Skeletal muscle satellite cell (primary cell): ENCODE measurements around the gene CAGE1.
A peak's percentile ranks its signal among the peaks of the same experiment; 100 is the strongest.
"Not testable (repeated sequence)": the region's sequence is repeated elsewhere in the genome, so short reads cannot be mapped to it uniquely, and the experiment has no call there.

Source experiments
- H3K27me3 ChIP-seq: 2 replicates; pipeline ENCODE4 v1.7.0; 2013; ENCODE audit warnings: low read length; ENCODE audit not compliant: control insufficient read depth, insufficient read depth
- H3K36me3 ChIP-seq: 2 replicates; pipeline ENCODE4 v1.7.0; 2013; ENCODE audit warnings: mild to moderate bottlenecking, control low read depth, low read length; ENCODE audit not compliant: insufficient read depth
- H3K4me1 ChIP-seq: 2 replicates; pipeline ENCODE4 v1.7.0; 2013; ENCODE audit warnings: low read length; ENCODE audit not compliant: control insufficient read depth, insufficient read depth
- H3K4me2 ChIP-seq: 2 replicates; pipeline ENCODE4 v1.7.0; 2013; ENCODE audit warnings: mild to moderate bottlenecking, low read length
- H3K4me3 ChIP-seq: 2 replicates; pipeline ENCODE4 v1.7.0; 2013; ENCODE audit warnings: low read length
- H3K9ac ChIP-seq: 2 replicates; pipeline ENCODE4 v1.7.0; 2013; ENCODE audit warnings: mild to moderate bottlenecking, low read depth, low read length, moderate library complexity
- H3K9me3 ChIP-seq: replicated peaks from 2 replicates; pipeline ENCODE4 v1.7.0; 2013; ENCODE audit warnings: mild to moderate bottlenecking, control low read depth, low read length

CAGE1 gene

DNA sequence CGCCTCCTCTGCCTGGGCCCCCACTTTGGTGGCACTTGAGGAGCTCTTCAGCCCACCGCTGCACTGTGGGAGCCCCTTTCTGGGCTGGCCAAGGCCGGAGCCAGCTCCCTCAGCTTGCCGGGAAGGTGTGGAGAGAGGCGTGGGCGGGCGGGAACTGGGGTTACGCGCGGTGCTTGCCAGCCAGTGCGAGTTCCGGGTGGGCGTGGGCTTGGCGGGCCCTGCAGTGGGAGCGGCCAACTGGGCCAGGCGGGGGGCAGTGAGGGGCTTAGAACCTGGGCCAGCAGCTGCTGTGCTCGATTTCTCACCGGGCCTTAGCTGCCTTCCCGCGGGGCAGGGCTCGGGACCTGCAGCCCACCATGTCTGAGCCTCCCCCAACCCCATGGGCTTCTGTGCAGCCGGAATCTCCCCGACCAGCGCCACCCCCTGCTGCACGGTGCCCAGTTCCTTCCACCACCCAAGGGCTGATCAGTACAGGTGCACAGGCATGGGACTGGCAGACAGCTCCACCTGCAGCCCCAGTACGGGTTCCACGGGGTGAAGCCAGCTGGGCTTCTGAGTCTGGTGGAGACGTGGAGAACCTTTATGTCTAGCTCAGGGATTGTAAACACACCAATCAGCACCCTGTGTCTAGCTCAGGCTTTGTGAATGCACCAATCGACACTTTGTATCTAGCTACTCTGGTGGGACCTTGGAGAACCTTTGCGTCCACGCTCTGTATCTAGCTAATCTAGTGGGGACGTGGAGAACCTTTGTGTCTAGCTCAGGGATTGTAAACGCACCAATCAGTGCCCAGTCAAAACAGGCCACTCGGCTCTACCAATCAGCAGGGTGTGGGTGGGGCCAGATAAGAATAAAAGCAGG is 74.2 kb downstream of the CAGE1 start:
- H3K4me3 ChIP-seq, H3K27me3 ChIP-seq, H3K4me1 ChIP-seq, H3K9me3 ChIP-seq, H3K9ac ChIP-seq, H3K36me3 ChIP-seq, H3K4me2 ChIP-seq: not testable (repeated sequence)

DNA sequence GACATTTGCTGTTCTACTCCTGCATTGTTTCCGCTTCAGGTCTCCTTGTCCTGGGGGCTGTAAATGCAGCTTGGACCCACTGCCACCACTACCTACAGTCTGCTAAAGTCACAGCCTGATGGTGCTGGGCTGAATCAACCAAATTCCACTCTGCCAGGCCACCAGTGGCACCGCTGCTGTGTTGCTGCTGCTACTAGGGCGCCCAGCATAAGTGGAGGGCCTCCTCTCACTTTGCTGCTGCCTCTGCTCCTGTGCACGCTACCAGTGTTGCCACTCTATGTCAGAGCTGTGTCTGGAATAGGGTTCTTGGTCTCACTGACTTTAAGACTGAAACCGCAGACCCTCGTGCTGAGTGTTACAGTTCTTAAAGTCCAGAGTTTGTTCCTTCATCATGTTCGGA is 75.1 kb downstream of the CAGE1 start:
- H3K36me3 ChIP-seq, result peaks cover 6% of the 10 kb centered on the region
- peaks cover 5% of the 10 kb centered on the region for H3K4me1 ChIP-seq
- no peak overlapping the region for H3K4me2 ChIP-seq
- no peaks in the 10 kb centered on the region for H3K9me3 ChIP-seq
- H3K27me3 ChIP-seq, result peaks cover 3% of the 10 kb centered on the region
- H3K4me3 ChIP-seq, result no peak overlapping the region
- H3K9ac ChIP-seq, result no peak overlapping the region

DNA sequence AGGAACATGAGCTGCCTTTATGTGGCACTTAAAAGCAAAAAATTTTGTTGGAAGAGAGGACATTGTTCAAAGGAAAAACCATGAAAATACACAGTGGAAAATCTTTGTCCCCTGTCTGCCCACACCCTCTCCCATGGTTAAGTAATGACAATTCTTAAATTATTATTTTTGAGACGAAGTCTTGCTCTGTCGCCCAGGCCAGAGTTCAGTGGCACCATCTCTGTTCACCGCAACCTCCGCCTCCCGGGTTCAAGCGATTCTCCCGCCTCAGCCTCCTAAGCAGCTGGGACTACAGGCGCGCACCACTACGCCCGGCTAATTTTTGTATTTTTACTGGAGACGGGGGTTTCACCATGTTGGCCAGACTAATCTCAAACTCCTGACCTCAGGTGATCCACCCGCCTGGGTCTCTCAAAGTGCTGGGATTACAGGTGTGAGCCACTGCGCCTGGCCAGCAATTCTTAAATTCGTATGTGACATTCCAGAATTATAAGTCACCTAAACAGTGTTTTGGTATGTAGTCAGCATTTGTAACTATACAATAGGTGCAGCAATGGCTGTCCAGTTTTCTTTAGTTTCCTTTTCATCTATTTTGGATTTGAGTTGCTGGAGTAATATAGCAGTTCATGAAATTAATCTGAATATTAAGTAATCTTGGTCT is 75.9 kb downstream of the CAGE1 start:
- Histone ChIP-seq H3K4me2 (peak overlapping the region; percentile 80), H3K9ac (peak overlapping the region; percentile 99), H3K4me3 (peak overlapping the region; percentile 79), H3K36me3 (peaks cover 13% of the 10 kb centered on the region), H3K27me3 (peaks cover 1% of the 10 kb centered on the region), H3K9me3 (no peaks in the 10 kb centered on the region), H3K4me1 (peaks cover 5% of the 10 kb centered on the region)

DNA sequence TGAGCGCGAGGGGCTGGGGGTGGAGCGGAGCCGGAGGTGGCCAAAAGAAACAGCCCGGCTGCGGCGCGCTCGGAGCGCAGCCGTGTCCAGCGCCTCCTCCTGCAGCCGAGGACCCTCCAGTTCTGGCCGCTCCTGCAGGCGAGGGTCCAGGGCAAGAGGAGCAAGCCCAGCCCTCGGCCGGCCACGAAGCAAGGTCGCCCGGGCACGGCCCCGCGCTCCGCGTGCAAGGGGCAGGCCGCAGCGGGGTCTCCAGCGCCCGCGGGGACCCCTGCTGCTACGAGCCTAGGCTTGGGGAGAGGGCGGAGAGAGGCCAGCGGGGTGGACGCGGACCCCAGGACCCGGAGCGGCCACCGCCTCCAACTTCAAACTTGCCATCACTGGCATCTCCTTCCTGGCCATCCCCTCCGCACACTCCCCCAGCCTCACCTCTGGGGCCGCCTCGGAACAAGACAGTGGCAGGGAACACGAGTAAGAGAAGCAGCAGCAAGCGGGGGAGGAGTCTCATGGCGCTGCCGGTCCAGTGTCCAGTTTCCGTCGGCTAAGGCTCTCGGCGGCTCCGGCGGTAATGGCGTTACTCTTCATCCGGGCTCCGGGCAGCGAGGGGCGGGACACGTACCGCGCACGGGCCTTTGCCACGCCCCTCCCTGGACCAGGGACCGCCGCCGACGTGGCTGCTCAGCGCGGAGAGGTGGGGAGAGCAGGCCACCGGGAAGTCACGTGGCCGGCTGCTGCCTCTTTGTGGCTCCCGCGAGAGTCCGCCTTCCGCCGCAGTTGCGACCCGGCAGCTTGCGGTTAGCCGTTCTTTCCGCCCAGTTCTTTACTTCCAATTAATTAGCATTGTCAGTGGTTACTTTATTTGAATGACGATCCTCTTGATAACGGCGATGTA is 76.7 kb downstream of the CAGE1 start, which contains the start of gene SSR1:
Gene SSR1 (minus strand): TSS at position 584 of the 889 bp plus-strand sequence. CDS start 79 bp downstream, at position 505.
- Histone ChIP-seq H3K36me3 (peaks cover 21% of the 10 kb centered on the region), H3K4me1 (peaks cover 5% of the 10 kb centered on the region), H3K27me3 (no peaks in the 10 kb centered on the region), H3K9me3 (no peaks in the 10 kb centered on the region), H3K4me2 (peak within 1 kb of the TSS; percentile 80), H3K9ac (peak within 1 kb of the TSS; percentile 99), H3K4me3 (peak within 1 kb of the TSS; percentile 79)

DNA sequence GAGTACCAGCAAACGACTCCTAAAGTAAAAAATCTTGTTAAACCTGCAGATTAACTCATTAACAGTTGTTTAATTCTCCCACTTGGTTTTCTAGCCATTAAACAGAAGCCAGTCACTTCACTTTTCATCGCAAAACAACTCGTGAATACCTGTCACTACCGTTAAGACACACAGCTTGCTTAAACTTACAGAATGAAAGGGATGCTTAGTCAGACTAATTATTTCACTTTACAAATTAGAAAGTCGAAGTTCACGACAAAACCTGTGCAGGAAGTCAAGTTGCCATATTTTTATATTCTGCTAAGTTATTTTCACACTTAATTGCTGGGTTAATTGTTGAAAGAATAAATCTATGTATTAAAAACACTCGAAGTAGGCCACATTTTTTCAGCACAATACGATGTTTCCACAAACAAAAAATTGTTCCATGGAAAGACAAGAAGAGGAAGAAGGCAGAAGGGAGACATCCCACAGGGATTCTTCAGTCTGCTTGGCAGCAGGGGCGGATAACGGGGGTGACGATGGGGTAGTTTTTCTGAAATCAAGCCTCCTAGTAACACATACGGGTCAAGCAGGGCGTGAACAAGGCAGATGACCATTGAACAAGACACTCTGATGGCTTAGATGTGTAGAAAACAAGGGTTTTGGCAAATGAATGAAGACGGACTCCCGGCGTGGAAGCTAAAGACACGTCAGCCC is 77.5 kb downstream of the CAGE1 start:
- Histone ChIP-seq H3K4me3 (peak overlapping the region; percentile 79), H3K4me1 (peaks cover 5% of the 10 kb centered on the region), H3K9me3 (no peaks in the 10 kb centered on the region), H3K4me2 (peak overlapping the region; percentile 73), H3K36me3 (peaks cover 28% of the 10 kb centered on the region), H3K9ac (peak overlapping the region; percentile 99), H3K27me3 (no peaks in the 10 kb centered on the region)

DNA sequence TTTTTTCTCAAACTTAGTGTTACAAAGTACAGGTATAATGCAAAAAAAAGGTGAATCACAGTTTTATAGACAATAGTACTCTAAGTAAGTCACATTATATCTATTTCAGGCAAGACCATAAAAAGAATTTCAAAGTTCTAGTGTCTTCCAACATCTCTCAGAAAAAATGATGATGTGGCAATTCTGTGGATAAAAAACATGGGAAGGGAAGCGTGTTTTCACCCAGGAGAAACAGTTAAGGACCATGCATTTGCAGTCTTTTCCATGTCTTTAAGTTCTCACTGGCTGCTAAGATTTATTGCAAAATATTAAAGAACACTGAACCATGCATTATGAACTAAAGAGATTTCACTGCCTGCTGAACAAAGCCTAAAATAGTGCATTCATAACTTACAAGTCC is 78.4 kb downstream of the CAGE1 start:
- H3K9me3 ChIP-seq, result no peaks in the 10 kb centered on the region
- H3K27me3 ChIP-seq, result no peaks in the 10 kb centered on the region
- peak overlapping the region; percentile 79 for H3K4me3 ChIP-seq
- H3K4me2 ChIP-seq, result peak overlapping the region; percentile 73
- H3K4me1 ChIP-seq, result peaks cover 5% of the 10 kb centered on the region
- peak overlapping the region; percentile 99 for H3K9ac ChIP-seq
- H3K36me3 ChIP-seq, result peaks cover 31% of the 10 kb centered on the region

DNA sequence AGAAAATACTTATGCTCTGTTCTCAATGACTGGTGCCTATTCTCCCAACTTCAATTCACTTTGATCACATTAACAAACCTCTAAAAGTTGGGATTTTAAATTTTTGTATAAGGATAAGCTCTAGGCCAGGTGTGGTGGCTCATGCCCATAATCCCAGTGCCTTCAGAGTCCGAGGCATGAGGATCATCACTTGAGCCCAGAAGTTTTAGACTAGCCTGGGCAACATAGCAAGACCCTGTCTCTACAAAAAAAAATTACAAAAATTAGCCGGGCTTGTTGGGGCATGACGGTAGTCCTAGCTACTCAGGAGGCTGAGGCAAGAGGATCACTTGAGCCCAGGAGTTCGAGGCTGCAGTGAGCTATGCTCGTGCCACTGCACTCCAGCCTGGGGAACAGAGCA is 80.5 kb downstream of the CAGE1 start:
- peaks cover 5% of the 10 kb centered on the region for H3K4me1 ChIP-seq
- H3K27me3 ChIP-seq, result no peaks in the 10 kb centered on the region
- H3K36me3 ChIP-seq, result peaks cover 49% of the 10 kb centered on the region
- H3K9me3 ChIP-seq, result no peaks in the 10 kb centered on the region
- H3K4me3 ChIP-seq, result no peak overlapping the region
- H3K4me2 ChIP-seq, result no peak overlapping the region
- no peak overlapping the region for H3K9ac ChIP-seq

DNA sequence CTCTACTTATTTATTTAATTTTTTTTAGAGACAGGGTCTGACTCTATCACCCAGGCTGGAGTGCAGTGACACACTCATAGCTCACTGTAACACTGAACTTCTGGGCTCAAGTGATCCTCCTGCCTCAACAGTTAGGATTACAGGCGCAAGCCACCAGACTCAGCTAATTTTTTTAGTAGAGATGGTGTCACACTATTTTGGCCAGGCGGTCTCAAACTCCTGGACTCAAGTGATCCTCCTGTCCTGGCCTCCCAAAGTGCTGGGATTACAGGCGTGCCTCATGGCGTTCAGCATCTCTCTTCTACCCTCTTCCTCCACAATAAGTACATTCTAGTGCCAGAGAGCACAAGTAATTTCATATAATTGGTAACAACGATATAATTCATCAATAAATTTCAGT is 82.0 kb downstream of the CAGE1 start:
- peaks cover 5% of the 10 kb centered on the region for H3K4me1 ChIP-seq
- H3K27me3 ChIP-seq, result no peaks in the 10 kb centered on the region
- H3K9ac ChIP-seq, result no peak overlapping the region
- no peaks in the 10 kb centered on the region for H3K9me3 ChIP-seq
- H3K36me3 ChIP-seq, result peaks cover 62% of the 10 kb centered on the region
- H3K4me3 ChIP-seq, result no peak overlapping the region
- no peak overlapping the region for H3K4me2 ChIP-seq

DNA sequence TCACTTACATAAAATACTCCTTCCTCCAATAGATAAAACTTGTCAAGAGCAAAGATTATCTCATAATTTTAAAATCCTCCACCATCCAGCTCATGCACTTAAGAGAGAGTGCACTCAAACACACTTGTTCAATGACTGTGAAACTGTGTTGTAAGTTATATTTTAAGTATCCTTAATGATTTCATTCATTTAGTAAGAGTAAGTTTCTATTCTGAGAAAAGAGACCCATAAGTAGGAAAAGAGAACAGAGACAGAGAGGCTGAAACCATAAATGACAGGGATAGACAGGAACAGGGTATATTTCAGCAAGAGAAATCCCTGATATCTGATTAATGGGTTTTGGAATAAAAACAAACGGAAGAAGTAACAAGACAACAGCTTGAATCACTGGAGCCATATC is 84.7 kb downstream of the CAGE1 start:
- Histone ChIP-seq H3K4me1 (no peaks in the 10 kb centered on the region), H3K9ac (no peak overlapping the region), H3K36me3 (peaks cover 85% of the 10 kb centered on the region), H3K9me3 (no peaks in the 10 kb centered on the region), H3K4me2 (no peak overlapping the region), H3K27me3 (no peaks in the 10 kb centered on the region), H3K4me3 (no peak overlapping the region)

DNA sequence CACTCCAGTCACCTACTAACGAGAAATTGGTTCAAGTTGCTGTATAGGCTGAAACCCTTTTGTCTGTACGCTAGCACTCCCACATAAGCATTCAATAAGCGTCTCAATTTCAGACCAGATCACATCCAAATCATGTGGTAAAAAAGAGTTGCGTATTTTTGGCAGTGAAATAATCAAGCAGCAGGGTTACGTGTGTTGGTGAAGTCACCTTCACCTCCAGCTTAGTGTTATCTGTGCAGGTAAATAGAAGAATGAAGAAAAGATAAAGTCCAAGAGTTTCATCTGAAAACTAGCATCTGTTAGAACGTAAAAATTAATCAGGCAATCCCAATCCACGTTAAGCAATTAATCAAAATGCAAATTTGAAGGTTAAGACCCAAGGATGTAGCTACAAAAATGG is 87.8 kb downstream of the CAGE1 start:
- Histone ChIP-seq H3K9ac (no peak overlapping the region), H3K9me3 (no peaks in the 10 kb centered on the region), H3K36me3 (peaks cover 85% of the 10 kb centered on the region), H3K4me3 (no peak overlapping the region), H3K27me3 (no peaks in the 10 kb centered on the region), H3K4me2 (no peak overlapping the region), H3K4me1 (no peaks in the 10 kb centered on the region)

DNA sequence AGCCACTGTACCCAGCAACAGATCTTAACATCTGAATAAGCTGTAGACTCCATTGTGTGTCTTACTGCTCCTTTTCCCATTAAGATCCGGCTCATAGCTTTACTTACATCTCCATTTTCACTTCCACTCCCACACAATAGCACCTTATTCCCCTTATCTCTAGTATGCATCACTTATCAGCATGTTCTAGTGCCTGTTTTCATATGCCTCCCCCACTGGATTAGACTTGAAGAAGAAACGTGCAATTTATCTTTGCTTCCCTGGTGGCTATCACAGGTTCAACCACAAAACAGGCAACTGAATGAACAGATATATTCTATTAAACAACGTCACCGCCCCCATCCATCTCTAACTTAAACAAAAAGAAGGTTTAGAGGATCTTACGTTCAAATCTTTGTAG is 88.6 kb downstream of the CAGE1 start:
- Histone ChIP-seq H3K9ac (no peak overlapping the region), H3K9me3 (no peaks in the 10 kb centered on the region), H3K4me2 (no peak overlapping the region), H3K4me1 (no peaks in the 10 kb centered on the region), H3K27me3 (no peaks in the 10 kb centered on the region), H3K4me3 (no peak overlapping the region), H3K36me3 (peaks cover 90% of the 10 kb centered on the region)
